ENCODE results near the gene NCAPG2. TPM values are rescaled to one million over a fixed set of nuclear protein-coding genes. Genes with fewer than 3 reads are reported as not detected.

The NCAPG2 gene
- total and polyA plus RNA-seq, 2 of the 13 experiments (the other 11 are each of a cell fraction or from before 2014, with no cell fraction given) = 15.1 to 30.7 TPM

GRCh38 chr7:158586499-158587161 lies 118.0 kb downstream of the NCAPG2 start (continued):
- TF ChIP-seq HNF1A (IDR thresholded peaks at IDR 0.05; ENCODE audit: low read depth) = no peak
- no peak for TF ChIP-seq HNF1A (CRISPR knock-in tag; IDR thresholded peaks at IDR 0.05; ENCODE audit: borderline replicate concordance)
- no peak for TF ChIP-seq ZNF230 (CRISPR knock-in tag; IDR thresholded peaks at IDR 0.05)
- no peak for TF ChIP-seq CBFB (CRISPR knock-in tag; IDR thresholded peaks at IDR 0.05)
- TF ChIP-seq PLSCR1 (CRISPR knock-in tag; IDR thresholded peaks at IDR 0.05; ENCODE audit: borderline replicate concordance) = no peak
- no peak for TF ChIP-seq HOXA7 (CRISPR knock-in tag; IDR thresholded peaks at IDR 0.05)
- no peak for TF ChIP-seq ISX (CRISPR knock-in tag; conservative IDR thresholded peaks at IDR 0.05)
- no peak for TF ChIP-seq ZBTB20 (CRISPR knock-in tag; IDR thresholded peaks at IDR 0.05; ENCODE audit: borderline replicate concordance, low read depth)
- TF ChIP-seq MAZ (IDR thresholded peaks at IDR 0.05; ENCODE audit: borderline replicate concordance, low read depth, low read length) = no peak
- TF ChIP-seq MAZ (CRISPR knock-in tag; IDR thresholded peaks at IDR 0.05; ENCODE audit: low read depth) = 0 out of 2 replicates have a peak, but pooled peaks have one; percentile 19
- TF ChIP-seq ZNF891 (CRISPR knock-in tag; IDR thresholded peaks at IDR 0.05) = no peak
- no peak for TF ChIP-seq ZNF225 (CRISPR knock-in tag; IDR thresholded peaks at IDR 0.05)
- no peak for TF ChIP-seq HMGA1 (CRISPR knock-in tag; conservative IDR thresholded peaks at IDR 0.05)
- peak; percentile 68 for TF ChIP-seq RBFOX2 (IDR thresholded peaks at IDR 0.05; ENCODE audit: low read depth, low read length)
- TF ChIP-seq ZNF710 (CRISPR knock-in tag; IDR thresholded peaks at IDR 0.05; ENCODE audit: borderline replicate concordance) = no peak
- TF ChIP-seq FOXK1 (CRISPR knock-in tag; IDR thresholded peaks at IDR 0.05; ENCODE audit: borderline replicate concordance, low read depth) = peak; percentile 15; the same call in 1 of the 2 replicates
- TF ChIP-seq ZNF512B (CRISPR knock-in tag; IDR thresholded peaks at IDR 0.05; ENCODE audit: borderline replicate concordance) = no peak
- TF ChIP-seq HCFC1 (IDR thresholded peaks at IDR 0.05; ENCODE audit: low read depth, low read length) = no peak
- TF ChIP-seq ZNF564 (CRISPR knock-in tag; IDR thresholded peaks at IDR 0.05) = no peak
- peak; percentile 11; the same call in 1 of the 2 replicates for TF ChIP-seq KDM5B (CRISPR knock-in tag; IDR thresholded peaks at IDR 0.05; ENCODE audit: borderline replicate concordance)

Measured in HepG2 (cell line).